Prostate gland (tissue), 2 donors: Measurements from ENCODE around the gene ZNRF3. TPM values are rescaled to one million over a fixed set of nuclear protein-coding genes. Genes with fewer than 3 reads are reported as not detected.
"Not testable (repeated sequence)": the region's sequence is repeated elsewhere in the genome, so short reads cannot be mapped to it uniquely, and the experiment has no call there.

Source experiments
- DNase-seq: peaks from one replicate; pipeline ENCODE4 v3.0.0-alpha.2; 2019; ENCODE audit warnings: low spot score
- H3K27ac ChIP-seq, 2 donors: fragments of 200-600 bp; sonication (generic); 2 replicates each; pipeline ENCODE4 v1.5.1; 2017 to 2019
- H3K27me3 ChIP-seq: fragments of 200-600 bp; sonication (generic); replicated peaks from 2 replicates; pipeline ENCODE4 v1.5.1; 2019; ENCODE audit not compliant: insufficient read depth
- H3K36me3 ChIP-seq, 2 donors: fragments of 200-600 bp; sonication (generic); 1 replicate in 1 of 2; 2 replicates in 1 of 2; pipeline versions ENCODE4 v1.5.1 to v1.8.1; 2017 to 2019
- H3K4me1 ChIP-seq: fragments of 200-600 bp; sonication (generic); replicated peaks from 2 replicates; pipeline ENCODE4 v1.5.1; 2019
- H3K4me3 ChIP-seq, 2 donors: fragments of 200-600 bp; sonication (generic); 2 replicates each; pipeline ENCODE4 v1.5.1; 2017 to 2019
- H3K9me3 ChIP-seq: fragments of 200-600 bp; sonication (generic); 2 replicates; pipeline ENCODE4 v1.5.1; 2017
- POLR2A ChIP-seq: fragments of 450-650 bp; IDR thresholded peaks from one replicate; pipeline ENCODE4 v1.6.1; 2016; ENCODE audit warnings: antibody characterized with exemption, mild to moderate bottlenecking
- POLR2AphosphoS5 ChIP-seq: sonication (generic); formaldehyde crosslinking; IDR thresholded peaks from one replicate; pipeline ENCODE4 v1.6.1; 2017; ENCODE audit warnings: antibody characterized with exemption
- WGBS: methylation state at CpG from one replicate; pipeline ENCODE4 v1.1.5; 2018; 5-methylcytosine and 5-hydroxymethylcytosine counted together
- intact Hi-C: fragments of 100-400 bp; cut with DNase I; formaldehyde crosslinking; loops from one replicate; pipeline ENCODE4 v1.14.2; 2022
- total RNA-seq, 2 donors: library from RNA; depleted of rRNA; stranded (reverse); fragments of >200 nt; gene quantifications; one replicate each; pipeline ENCODE4 v1.1.0, GENCODE V29; 2016
- TF ChIP-seq, protein P1 (sequence below), 4 experiments: fragments of 200-600 bp in 2 of 4; fragments of 450-650 bp in 2 of 4; sonication (generic) in 2 of 4; IDR thresholded peaks; 1 replicate in 3 of 4; 2 replicates in 1 of 4; pipeline ENCODE4 v1.5.1; 2016 to 2019; ENCODE audit warnings: antibody characterized with exemption in 4 of 4, mild to moderate bottlenecking in 2 of 4, moderate library complexity in 2 of 4

The ZNRF3 gene
- total RNA-seq, 2 donors from 2014 or later: 38.5 to 46.1 TPM

DNA sequence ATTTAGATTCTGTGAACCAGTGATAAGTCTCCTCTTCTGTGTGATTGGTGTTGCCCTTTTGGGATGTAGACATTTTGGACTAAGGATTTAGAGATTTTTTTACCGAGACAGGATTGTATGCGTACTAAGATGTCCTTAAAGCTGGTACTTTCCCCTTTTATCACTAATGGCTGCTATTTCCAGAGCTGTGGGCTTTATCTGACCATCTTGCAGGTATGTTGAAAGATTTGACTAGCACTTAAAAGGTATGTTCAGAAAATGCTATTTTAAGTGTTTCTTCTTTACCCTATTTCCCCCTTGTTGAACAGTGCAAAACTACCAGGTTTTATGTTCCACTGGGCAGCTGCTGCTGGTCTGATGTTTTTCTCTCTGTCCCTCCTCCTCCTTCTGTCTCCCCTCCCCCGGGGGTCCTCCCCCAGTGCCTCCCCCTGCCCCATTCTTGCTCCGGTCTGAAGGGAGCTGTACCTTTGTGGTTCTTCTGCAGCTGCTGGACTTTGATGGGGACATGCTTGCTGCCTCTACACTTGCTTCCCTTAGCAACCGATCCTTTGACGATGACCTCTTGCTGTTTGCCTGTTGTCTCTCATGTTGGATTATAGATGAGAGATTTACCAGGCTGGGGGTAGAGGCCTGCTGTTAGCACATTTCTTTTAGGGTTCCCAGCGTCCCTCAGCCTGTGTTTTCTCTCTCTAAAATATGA, 59.6 kb downstream of the ZNRF3 start:
- no peaks in the 10 kb centered on the region for H3K27me3 ChIP-seq
- WGBS: 47% methylated on average over 7 of the region's 7 CpGs
- H3K9me3 ChIP-seq: no peaks in the 10 kb centered on the region
- no peak overlapping the region for H3K4me3 ChIP-seq
- no peak for DNase-seq
- H3K36me3 ChIP-seq: no peaks in the 10 kb centered on the region
- H3K27ac ChIP-seq: no peak overlapping the region
- no peak for TF ChIP-seq POLR2A
- TF ChIP-seq, protein P1, sequence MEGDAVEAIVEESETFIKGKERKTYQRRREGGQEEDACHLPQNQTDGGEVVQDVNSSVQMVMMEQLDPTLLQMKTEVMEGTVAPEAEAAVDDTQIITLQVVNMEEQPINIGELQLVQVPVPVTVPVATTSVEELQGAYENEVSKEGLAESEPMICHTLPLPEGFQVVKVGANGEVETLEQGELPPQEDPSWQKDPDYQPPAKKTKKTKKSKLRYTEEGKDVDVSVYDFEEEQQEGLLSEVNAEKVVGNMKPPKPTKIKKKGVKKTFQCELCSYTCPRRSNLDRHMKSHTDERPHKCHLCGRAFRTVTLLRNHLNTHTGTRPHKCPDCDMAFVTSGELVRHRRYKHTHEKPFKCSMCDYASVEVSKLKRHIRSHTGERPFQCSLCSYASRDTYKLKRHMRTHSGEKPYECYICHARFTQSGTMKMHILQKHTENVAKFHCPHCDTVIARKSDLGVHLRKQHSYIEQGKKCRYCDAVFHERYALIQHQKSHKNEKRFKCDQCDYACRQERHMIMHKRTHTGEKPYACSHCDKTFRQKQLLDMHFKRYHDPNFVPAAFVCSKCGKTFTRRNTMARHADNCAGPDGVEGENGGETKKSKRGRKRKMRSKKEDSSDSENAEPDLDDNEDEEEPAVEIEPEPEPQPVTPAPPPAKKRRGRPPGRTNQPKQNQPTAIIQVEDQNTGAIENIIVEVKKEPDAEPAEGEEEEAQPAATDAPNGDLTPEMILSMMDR (IDR thresholded peaks at IDR 0.05): no peak
- TF ChIP-seq POLR2AphosphoS5: no peak
- H3K4me1 ChIP-seq: peaks cover 4% of the 10 kb centered on the region
- intact Hi-C loops: no loop called here

DNA sequence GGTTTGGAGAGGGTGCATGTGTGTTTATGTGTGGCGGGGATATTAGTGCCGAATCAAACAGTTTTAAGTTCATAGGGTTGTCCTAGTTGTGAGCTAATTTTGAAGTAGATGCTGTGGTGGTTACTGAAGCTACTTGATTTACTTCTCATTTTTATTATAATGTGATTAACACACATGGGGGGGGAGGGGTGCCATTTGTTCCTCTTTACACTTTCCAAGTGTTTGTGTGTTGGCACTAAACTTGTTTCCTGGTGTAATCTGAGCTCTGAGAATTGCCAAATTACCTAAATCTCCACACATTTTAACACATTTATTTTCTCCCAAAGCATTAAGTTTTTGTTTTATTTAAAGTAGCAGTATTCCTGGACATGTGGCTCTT, 60.1 kb downstream of the ZNRF3 start:
- 53% methylated on average over 2 of the region's 2 CpGs for WGBS
- H3K4me3 ChIP-seq: no peak overlapping the region
- no peaks in the 10 kb centered on the region for H3K9me3 ChIP-seq
- H3K27ac ChIP-seq: no peak overlapping the region
- no peaks in the 10 kb centered on the region for H3K27me3 ChIP-seq
- intact Hi-C loops: no loop called here
- DNase-seq: no peak
- TF ChIP-seq, protein P1 (IDR thresholded peaks at IDR 0.05): no peak
- TF ChIP-seq POLR2A (no peak), POLR2AphosphoS5 (no peak)
- no peaks in the 10 kb centered on the region for H3K36me3 ChIP-seq
- H3K4me1 ChIP-seq: peaks cover 4% of the 10 kb centered on the region

GRCh38 chr22:28947125-28947524, 63.8 kb downstream of the ZNRF3 start:
- intact Hi-C loops: no loop called here
- H3K4me1 ChIP-seq: peaks cover 4% of the 10 kb centered on the region
- H3K9me3 ChIP-seq: no peaks in the 10 kb centered on the region
- H3K27ac ChIP-seq: no peak overlapping the region
- no peak for TF ChIP-seq POLR2AphosphoS5
- TF ChIP-seq POLR2A: no peak
- TF ChIP-seq, protein P1 (IDR thresholded peaks at IDR 0.05): no peak
- no peak for DNase-seq
- no peak overlapping the region for H3K4me3 ChIP-seq
- no peaks in the 10 kb centered on the region for H3K36me3 ChIP-seq
- no peaks in the 10 kb centered on the region for H3K27me3 ChIP-seq
- WGBS: 100% methylated on average over 1 of the region's 1 CpG

- Histone ChIP-seq H3K4me1 (peaks cover 8% of the 10 kb centered on the region), H3K27ac (no peak overlapping the region), H3K4me3 (no peak overlapping the region), H3K27me3 (no peaks in the 10 kb centered on the region), H3K9me3 (no peaks in the 10 kb centered on the region), H3K36me3 (no peaks in the 10 kb centered on the region)
- no peak for TF ChIP-seq POLR2AphosphoS5
- no peak for DNase-seq
- intact Hi-C loops: no loop called here
- 92% methylated on average over 1 of the region's 1 CpG for WGBS
These were observed 65.1 kb downstream of the ZNRF3 start for GRCh38 chr22:28948424-28948823.

GRCh38 chr22:28948860-28949551, 65.6 kb downstream of the ZNRF3 start:
- H3K36me3 ChIP-seq, DNase-seq, intact Hi-C loops, H3K4me3 ChIP-seq, H3K4me1 ChIP-seq, H3K27me3 ChIP-seq, H3K27ac ChIP-seq, H3K9me3 ChIP-seq: not testable (repeated sequence)
- WGBS: 93% methylated on average over 10 of the region's 10 CpGs

DNA sequence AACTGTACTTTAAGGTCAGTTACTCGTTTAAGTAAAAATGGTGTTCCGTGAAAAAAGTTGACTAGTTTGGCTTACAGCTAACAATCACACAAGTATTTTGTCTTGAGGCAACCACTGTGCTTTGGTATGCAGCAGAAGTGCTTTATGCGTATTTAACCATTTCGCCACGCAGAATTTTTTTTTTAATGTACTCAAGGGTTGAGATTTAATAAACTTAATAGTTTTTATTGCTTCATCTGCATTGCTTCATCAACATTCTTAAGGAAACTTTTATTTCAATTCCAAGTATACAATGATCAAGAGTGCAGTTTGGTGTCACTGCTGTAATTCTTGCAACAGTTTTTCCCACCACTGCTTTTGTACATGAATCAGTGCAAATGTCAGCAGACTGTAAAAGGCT, 66.4 kb downstream of the ZNRF3 start:
- Histone ChIP-seq H3K4me3 (no peak overlapping the region), H3K27me3 (no peaks in the 10 kb centered on the region), H3K36me3 (no peaks in the 10 kb centered on the region), H3K9me3 (no peaks in the 10 kb centered on the region), H3K27ac (no peak overlapping the region), H3K4me1 (peaks cover 4% of the 10 kb centered on the region)
- DNase-seq: no peak
- TF ChIP-seq POLR2A: no peak
- TF ChIP-seq, protein P1 (IDR thresholded peaks at IDR 0.05): no peak
- TF ChIP-seq POLR2AphosphoS5: no peak
- WGBS: 52% methylated on average over 5 of the region's 5 CpGs
- intact Hi-C loops: loop anchor here (5.0 kb wide), 1 partner anchor 37 kb away; no protein-coding TSS in a partner anchor
